Activated CD8-positive, alpha-beta memory T cell treated with anti-CD3 and anti-CD28 coated beads, Interleukin-2, amount 50 U/mL, for 4 hours (primary cell): Measurements from ENCODE around the gene TIMM22.

ENCODE experiments used
- DNase-seq: peaks from one replicate; pipeline ENCODE4 v3.0.0-alpha.2; 2020

TIMM22 gene

DNA sequence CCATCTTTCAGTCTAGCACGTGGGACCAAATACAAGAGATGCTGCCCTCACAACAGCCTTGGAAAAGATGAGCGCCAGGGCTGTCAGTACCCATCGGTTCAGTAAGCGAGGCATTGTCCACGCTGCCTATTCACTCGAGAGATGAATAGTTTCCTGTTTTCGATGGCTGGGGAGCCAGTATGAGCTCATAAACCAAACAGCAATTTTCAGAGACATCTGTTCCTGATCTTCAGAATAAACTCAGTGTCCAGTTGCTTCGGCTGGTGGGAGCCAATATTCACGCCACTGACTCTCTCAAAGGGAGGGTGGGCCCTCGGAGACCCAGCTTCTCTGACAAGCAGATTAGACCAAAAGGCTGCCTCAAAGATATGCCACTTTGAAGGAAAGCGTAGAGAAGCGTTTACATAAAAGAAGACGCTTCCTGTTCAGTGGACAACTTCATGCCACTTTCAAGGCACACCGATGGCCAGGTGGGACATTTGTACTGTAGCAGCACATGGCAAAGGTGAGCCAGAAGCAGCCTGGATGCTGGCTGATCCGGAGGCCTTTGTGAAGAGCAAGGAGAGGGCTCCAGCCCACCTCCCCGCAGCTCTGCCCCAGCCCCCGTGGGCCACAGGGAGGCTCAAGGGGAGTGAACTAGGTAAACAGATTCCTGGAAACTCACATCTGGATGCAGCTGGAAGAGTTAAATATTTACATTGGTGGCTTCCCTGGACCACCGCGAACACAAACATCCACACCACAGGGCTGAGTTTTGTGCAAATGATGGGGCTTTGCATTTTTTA, 6.0 kb downstream of the TIMM22 start:
- DNase-seq: no peak

DNA sequence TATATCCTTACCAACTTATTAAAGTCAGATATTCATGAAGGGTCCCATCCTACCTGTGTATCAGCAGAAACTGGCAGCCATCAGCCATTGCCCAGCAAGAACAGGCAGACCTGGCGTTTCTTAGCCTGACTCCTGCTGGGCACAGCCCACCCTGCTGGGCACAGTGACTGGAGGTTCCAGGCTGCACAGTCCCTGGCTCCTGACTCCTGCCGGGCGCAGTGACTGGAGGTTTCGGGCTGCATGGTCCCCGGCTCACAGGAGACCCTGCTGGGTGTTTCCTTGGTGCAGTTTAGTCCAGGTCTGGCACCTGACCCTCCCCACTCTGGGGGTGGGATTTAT, 6.7 kb downstream of the TIMM22 start:
- no peak for DNase-seq

DNA sequence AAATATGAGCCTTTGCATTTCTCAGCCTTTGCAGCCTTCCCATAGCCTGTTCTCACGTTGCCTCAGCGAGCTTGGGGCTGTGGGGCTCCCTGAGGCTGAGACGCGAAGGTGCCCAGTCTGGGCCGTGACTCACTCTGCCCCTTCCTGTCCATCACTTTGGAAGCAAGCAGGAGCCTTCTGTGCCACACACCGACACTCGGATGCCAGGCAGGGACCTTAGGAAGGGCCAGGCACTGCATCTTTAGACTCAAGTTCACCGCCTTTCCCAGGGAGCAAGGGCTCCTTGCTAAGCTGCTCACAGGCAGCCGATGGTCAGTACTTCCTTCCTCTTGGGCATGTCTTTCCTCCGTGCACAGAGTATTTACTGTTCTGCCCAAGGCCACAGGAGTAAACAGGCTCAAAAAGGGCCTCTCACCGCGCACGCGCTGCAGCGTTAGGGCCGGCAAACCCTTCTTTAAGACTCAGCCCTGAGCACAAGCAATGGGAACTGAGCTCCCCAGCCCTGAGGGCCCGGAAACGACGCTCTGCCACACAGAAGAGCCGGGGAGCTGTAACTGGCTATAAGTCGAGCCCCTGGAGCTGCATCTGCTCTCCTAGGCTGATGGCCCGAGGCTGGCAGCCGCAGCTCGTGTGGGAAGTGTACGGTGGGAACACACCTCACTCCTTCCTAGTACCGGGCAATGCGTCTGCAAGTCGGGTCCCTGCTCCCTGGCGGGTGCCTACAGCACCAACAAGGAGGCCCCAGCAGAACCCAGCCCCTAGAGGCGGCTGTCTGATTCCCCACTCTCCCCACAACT, 7.2 kb downstream of the TIMM22 start:
- no peak for DNase-seq

DNA sequence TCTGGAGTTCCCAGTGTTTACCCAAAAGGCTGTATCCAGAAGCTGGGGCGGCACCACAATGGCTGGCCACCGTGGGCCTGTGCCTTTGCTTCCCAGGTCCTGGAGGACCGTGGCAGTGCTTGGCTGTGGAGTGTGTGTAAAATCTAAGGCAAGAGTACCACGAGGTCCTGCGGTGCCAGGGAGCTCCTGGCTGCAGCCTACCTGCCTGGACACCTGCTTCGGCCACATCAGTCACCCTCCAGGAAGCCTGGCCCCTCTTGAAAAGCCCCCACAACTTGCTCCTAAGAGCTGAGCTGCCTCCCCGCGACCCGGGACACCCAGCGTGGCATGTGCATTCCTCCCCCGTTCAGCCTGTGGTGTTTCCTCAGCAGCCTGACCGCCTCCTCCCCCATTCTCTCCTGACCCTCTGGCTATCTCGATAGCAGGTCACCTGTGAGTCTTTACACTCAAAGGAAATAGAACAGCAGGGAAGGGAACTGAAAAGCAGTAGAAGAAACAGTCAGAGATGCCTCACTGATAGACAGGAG, 7.9 kb downstream of the TIMM22 start:
- no peak for DNase-seq

DNA sequence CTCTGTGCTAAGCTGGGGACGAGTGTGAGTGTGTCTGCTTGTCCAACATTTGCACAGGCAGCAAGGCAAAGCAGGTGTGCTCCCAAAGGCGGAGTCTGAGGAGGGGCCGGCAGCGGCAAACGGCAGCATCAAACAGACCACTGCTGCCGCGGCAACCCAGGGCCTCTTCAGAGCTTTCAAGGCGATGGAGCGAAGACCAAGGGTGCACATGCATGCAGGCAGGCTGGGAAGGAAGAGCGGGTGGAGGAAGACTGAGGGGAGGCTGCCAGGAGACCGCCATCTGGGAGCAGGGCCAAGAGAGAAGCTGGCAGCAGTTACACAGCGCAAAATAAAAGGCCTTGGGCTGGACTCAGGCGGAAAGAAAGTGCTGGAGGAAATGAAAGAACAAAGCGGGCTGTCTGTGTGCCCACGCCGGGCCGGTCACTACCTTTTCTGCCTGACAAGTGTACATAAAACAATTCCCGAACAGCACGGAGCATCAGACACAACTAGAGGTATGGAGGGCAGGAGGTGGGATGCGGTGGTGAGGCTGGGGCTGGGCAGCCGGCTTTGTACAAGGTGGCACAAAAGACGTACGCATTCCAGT, 8.5 kb downstream of the TIMM22 start:
- no peak for DNase-seq

DNA sequence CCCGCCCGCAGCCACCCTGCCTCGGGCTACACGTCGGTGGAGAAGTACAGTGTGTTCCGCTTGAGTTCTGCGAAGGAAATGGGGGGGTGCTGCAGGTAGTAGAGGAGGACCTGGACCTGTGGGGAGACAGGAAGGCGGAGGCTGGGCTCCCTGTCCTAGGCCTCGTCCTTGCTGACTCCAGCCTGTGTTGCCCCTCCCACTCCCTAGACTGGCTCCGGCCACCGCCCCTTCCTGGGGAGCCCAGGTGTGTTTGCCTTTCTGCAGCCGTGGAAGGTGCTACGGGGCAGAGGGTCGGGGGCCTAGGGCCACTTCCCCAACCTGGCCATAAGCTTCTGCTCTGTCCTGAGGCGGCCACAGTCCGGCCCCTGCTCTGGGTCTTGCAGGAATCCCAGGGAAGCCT, 9.1 kb downstream of the TIMM22 start:
- DNase-seq: no peak

DNA sequence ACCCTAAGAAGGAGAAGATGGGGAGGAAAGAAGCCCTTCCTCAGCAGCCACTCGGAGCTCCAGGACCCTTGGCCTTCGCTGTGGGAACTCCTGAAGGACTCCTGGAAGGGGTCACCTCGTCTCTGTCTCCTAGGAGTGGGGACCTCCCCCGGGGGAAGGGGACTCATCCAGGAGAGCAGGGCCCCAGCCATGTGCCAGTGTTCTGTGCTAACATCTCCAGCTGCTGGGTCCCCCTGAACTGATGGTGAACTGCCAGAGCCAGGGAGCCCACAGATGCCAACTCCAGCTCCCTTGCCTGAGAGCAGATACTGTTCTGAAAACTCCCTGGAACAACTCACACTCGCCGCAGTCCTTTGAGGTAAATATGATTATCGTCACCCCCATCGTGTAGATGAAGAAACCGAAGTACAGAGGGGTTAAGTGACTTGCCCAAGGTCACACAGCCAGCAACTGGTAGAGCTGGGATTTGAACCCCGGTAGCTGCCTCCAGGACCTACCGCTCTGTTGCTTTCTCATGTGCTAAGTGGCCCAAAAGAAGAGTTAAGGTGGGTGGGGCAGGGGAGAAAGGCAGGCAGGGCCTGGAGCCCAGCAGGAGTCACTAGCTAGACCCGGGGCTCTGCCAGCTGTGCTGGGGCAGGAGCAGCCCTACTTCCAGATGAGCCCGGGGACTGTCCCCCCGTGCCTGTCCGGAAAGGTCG, 10.5 kb downstream of the TIMM22 start:
- DNase-seq: no peak

DNA sequence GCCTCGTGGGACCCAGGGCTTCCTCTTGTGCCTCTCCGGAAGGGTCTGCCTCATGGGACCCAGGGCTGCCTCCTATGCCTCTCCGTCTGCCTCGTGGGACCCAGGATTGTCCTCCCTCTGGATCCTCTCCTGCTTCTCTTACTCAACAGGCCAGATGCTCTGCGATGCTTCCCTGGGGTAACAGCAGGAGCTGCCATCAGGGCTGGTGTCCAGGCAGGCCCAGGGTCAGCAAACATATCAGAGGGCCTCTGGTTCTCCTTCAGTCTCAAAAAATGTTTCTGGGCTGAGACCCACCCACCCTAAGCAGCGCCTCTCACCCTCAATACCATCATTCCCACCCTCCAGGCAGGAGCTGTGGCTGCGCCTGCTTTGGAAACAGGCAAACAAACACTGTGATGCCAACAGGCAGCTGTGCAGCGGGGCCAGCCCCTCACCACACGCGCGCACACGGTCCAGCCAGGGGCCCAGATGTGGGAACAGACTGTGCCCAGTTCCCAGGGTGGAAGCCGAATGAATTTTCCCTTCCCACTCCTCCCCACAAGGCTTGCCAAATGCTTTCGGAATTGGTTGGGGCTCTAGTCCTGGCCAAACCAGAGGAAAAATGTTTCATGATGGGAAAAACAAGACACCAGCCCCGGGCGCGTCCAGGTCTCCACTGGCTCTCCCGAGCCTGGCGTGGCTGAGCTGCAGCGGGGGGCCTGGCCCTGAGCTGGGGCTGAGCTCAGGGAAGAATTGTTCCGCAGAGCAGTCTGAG, 11.3 kb downstream of the TIMM22 start:
- DNase-seq: no peak

DNA sequence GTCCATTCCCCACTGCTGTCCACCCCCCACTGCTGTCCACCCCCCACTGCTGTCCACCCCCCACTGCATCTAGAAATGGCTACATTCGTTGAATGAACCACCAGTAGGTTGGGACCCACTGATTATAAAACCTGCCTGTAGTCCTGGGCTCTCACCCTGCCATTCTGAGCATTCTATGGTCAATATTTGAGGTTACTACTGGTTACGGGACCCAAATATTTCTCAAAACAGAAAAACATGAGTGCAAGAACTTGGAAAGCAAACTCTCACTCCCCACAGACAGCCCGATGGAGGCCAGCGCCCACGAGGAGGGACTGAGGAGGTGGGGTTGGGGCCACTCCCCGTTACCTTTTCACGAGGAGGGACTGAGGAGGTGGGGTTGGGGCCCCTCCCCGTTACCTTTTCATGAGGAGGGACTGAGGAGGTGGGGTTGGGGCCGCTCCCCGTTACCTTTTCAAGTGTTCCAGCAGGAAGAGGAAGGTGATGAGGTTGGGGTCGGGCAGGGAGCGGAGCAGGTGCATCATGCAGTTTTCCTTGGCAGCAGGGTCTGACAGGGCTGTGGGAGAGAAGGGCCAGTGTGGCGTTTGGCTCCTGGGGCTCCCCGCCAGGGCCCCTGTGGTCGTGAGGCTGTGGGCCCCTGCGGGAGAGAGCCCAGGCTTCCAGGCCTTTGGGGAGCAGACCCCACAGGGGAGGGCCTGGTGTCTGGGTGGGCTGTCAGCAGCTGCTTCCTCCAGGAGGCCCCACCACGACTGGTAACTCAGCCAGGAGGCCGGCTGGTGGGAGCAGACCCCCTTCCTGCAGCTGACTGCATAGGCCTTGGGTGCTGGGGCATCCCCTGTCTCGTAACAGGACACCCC, 12.5 kb downstream of the TIMM22 start:
- DNase-seq: no peak

DNA sequence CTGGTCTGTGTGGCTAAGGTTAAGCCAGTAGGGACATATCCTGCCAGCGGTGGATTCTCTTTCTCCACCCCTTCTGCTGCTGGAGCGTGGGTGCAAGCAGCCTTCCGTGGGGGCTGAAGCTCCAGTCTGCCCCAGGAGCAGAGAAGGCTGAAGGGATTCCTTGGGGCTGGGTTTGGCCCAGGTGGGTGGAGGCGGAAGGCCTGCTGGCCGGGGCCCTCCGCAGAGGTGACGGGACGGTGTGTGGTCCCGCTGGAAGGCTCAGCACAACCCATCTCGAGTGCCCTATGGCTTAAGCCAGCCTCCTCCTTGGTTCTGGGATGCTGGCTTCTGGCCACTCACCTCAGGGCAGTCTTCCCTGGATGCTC, 13.1 kb downstream of the TIMM22 start:
- no peak for DNase-seq

DNA sequence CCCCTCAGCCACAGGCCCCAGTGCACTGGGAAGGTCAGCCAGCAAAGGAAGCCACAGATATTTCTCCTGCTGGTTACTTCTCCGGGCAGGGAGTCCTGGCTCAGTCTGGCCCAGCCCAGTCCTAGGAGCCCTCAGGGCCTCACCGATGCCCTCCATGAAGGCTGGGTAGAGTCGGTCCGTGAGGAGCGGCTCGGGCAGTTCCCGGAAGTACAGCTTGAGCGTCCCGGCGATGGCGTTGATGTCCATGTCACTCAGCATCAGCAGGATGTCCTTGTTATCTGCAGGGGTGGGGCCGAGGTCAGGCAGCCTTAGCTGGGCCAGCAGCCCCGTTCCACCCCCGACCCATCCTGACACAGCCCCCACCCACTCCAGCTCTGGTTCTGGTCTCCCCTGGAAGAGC, 13.7 kb downstream of the TIMM22 start:
- no peak for DNase-seq

DNA sequence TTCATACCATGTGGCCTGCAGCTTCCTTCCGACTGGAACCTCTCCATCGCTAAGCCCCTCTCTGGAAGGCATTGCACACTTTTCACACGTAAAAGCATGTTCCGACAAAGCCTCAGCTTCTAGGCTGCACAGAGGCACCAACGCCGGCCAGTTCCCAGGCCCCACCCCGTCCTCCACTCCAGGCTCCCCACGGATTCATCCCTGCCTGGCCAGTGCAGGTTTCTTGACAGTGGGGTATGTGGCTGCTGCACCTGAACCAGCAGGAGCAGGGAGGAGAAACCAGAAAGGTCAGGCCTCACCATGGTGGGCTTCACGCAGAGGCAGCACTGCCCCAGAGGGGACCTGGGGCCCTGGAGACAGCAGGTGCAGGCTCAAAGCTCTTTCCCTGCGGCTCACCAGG, 14.2 kb downstream of the TIMM22 start:
- no peak for DNase-seq

DNA sequence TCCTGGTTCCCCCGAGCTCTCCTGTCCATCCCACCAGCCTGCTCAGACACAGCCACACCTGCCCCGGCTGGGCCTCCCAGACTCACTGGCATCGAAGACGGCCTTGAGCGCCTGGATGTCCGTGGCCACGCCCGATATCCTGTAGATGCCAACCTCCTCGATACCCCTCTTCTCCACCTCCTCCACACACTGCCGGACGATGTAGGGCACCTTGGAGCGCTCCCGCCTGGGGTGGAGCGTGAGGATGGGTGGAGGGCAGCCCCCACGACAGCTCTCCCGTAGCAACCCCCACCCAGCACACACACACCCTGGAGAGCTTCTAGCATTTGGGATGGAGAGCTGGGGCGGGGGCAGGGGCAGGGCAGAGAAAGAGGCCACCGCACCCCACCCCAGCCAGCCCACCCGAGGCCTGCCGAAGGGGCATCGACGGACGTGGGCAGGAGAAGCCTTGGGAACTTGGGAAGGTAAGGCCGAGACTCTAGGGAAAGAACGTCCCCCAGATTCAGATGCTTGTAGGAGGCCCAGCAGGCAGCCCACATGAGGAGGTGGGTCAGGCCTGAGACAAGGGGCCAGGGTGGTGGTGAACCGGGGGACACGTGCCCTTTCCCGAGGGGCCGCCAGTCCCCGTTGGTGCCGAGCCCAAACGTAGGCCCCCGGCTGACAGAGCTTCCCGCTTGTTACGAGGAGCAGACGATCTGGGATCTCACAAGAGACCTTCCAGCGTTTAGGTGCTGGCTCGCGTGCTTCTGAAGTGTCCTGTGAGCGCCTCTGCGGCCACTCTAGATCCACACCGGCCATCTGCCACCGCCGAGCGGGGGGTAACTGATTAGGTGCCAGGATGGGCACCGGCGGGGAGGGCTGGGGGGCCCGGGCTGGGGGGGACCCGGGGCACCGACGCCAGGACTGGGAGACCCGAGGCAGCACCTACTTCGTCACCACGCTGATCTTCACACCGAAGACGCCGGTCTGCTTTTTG, 15.1 kb downstream of the TIMM22 start:
- DNase-seq: no peak

DNA sequence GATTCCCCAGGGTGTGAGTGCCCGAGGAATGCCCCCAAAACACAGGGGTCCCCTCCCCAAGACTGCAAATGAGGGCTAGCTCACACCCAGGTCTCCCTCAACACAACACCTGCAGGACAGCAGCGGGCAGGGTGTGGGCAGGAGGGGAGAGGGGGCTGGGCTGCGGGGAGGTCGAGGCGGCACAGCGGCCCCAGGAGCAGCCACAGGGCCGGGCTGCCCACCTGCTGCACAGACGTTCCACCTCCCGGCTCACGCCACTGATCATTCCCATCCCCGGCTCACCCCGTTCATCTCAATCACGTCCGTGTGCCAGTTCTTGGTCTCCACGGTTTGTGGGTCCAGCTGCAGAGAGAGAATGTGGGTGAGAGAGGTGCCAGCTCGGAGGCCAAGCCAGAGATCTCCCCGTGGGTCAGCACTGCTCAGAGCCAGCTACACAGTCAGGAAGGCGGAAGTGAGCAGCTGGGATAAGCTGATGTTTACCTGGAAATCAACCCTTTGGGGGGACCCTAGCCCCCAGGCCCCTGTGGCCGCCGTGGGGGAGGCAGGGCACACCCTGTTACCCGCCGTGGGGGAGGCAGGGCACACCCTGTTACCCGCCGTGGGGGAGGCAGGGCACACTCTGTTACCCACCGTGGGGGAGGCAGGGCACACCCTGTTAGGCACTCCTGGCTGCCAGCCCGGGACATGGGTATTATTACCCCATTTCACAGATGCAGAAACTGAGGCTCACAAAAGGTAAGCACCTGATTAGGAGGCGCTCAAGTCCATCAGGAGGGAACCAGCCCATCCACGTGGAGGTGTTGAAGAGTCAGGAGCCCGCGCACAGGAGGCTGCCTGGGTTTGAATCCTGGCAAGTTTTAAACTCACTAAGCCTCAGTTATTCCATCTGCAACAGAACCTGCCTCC, 16.1 kb downstream of the TIMM22 start:
- no peak for DNase-seq

DNA sequence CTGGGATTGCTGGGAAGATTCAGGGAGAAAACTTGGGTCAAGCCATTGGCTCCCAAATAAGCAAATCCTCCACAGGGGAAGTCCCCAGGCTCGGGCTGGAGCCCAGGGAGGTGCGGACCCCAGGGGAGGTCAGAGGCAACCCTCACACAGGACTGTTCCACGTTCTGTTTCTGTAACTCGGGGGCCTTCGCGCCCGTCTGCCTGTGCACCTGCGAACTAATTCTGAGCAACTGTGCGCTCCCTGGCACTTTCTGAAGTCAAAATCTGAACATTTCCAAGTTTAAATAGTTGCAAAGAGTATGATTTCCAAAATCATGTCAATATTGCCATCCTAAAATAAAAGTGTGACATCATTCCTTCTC, 16.8 kb downstream of the TIMM22 start:
- no peak for DNase-seq

DNA sequence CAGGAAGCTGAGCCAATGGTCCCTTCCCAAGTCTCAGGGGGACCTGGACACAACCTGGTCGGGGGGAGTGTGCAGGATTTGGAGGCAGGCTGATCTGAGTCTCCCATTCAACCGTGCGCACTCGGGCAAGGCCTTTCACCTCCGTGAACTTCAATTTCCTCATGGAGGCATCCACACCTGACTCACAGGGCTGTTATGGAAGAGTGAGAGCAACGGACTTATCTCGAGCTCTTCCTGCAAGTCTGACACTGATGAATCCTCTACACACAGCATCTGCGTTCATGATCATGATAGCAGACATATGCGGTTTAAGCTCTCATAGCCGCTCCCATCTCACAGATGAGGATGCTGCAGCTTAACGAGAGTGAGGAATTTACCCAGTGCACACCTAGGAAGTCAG, 21.6 kb downstream of the TIMM22 start:
- no peak for DNase-seq

DNA sequence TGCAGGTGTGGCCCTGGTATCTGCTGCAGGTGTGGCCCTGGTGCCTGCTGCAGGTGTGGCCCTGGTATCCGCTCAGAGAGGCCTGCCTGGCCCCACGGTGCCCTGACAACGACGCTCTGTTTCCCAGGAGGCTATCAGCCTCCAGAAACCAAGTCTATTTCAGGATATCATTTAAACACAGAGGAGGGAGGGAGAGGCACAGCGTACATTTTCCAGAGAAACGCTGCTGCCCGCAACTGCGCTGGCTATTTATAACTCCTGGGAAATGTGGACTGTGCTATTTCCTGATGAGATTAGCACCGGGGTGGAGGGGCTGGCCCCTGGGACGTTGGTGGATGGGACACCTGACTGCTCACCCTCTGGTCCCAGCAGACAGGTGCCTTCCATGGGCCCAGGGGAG, 22.5 kb downstream of the TIMM22 start:
- no peak for DNase-seq

DNA sequence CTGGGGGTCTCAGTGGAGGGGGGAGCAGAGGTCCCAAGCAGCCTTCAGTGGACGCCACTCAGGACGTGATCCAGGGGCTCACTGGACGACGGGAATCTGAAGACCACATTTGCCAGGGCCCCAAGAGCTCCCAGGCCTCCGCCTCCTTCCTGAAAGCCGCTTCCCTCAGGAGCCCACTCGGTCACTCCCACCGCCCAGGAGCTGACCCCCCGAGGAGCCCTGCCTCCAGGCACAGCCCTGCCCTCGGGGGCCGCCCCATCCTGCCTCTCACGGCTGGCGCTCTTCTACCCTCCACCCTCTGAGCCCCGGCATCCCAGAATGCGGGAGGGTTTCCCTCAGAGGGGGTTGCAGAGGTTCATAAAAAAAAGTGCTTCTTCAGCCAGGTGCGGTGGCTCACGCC, 24.2 kb downstream of the TIMM22 start:
- no peak for DNase-seq

DNA sequence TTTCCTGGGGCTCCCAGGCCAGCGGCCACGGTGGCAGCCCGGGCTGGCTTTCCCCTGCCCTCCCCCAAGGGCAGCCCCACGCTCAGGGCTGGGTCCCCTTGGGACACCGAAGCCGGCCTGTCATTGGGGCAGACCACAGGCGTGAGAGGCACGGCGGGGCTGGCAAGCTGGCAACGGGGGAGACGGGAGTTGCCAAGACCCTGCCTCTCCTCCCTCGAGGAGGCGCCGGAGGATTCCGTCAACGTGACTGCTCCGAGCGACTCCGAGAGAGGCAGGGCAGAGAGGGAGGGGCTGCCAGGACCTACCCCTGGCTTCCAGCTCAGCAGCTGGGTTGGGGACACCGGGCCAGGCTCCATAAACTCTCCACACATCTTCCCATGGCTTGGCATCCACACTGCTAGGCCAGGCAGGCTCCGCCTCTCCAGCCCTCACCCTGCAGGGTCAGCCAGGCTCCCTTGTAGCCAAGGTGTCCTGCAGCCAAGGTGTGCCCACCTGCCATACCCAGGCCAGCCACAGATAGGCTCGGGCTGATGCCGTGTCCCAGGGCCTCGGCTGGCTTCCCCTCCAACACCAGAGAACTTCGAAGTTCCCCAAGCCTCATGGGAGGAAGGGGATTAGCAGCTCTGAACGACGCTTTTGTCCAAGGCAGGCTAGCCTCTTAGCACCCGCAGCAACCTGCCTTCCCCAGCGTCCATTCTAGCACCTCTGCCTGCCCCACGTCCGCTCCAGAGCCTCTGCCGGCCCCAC, 25.5 kb downstream of the TIMM22 start:
- DNase-seq: no peak
